NCI-H1048 (cell line): ENCODE results near the gene CSNK1G1.
"Not testable (repeated sequence)": the region's sequence is repeated elsewhere in the genome, so short reads cannot be mapped to it uniquely, and the experiment has no call there.

ENCODE experiments used
- DNase-seq: peaks from one replicate; lab custom pipeline; 2025; lab: John Stamatoyannopoulos, UW

CSNK1G1 gene

GRCh38 chr15:64287953-64288352 lies 68.0 kb downstream of the CSNK1G1 start:
- no peak for DNase-seq

- no peak for DNase-seq
These were observed 69.5 kb downstream of the CSNK1G1 start for GRCh38 chr15:64286473-64286872.

DNA sequence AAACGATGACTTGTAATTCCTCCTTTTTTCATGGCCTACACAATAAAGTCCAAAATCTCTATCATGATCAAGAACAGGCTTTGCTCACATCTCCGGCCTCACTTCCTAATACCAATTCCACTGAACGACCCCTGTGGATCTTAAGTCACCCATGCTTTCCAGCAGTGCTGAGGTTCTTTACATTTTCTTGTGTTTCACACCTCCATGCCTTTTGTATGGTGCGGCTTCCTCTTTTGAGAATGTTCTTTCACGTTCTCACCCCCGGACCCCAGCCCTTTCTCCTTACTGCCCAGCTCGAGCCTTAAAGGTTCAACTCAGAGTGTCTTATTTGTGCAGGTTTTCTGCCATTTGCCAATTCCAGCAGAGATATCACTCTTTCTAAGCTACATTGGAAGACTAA lies 70.1 kb downstream of the CSNK1G1 start:
- no peak for DNase-seq

DNA sequence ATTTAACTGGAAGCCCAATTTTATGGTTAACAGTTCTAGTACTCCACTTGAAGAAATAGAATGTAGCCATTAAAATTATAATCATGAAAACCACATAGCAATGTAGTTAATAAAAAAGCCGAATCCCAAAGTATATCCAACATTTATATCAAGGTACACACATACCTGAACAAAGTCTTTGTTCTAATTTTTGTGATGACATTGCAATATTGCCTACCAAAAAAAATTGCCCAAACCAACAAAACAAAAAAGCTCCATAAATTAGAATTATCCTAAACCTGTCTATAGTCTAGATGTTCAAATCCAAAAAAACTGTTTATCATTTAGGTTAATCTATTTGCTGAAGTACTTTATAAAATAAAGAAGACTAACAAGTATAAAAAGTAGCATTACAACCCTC lies 70.8 kb downstream of the CSNK1G1 start:
- DNase-seq = no peak

DNA sequence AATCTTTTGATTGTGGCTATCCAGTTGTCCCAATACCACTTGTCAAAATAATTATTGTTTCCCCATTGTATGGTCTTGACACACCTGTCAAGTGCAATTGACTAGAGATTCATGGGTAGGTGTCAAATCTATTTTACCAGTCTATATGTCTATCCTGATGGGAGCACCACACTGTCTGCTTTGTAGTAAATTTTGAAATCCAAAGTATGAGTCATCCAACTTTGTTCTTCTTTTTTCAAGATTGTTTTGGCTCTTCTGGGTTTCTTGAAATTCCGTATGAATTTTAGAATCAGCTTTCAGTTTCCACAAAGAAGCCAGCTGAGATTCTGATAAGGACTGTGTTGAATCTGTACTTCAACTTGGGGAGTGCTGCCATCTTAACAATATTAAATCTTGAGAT lies 71.9 kb downstream of the CSNK1G1 start:
- no peak for DNase-seq

GRCh38 chr15:64282701-64283100 lies 73.3 kb downstream of the CSNK1G1 start:
- DNase-seq = no peak

- DNase-seq = no peak
These were observed 76.8 kb downstream of the CSNK1G1 start for GRCh38 chr15:64279131-64279530.

DNA sequence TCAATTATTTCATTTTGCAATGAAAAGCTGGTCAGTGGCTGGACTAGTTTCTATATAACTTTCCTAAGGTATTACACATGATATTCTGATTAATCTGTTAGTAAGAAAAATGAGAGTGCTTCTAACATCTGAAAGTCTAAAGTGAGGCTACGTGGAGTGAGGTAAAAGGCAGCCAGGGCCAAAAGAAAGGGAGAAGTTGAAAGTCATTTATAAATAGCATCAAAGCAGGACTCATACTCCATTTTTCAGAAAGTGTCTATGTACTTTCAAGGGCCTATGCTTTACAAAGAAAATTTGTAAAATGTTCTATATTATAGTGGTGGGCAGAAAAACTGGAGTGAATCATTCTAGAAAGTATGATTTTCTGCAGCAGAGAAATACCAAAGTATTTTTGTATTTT lies 80.0 kb downstream of the CSNK1G1 start:
- no peak for DNase-seq

GRCh38 chr15:64274341-64274950 lies 81.5 kb downstream of the CSNK1G1 start:
- no peak for DNase-seq

DNA sequence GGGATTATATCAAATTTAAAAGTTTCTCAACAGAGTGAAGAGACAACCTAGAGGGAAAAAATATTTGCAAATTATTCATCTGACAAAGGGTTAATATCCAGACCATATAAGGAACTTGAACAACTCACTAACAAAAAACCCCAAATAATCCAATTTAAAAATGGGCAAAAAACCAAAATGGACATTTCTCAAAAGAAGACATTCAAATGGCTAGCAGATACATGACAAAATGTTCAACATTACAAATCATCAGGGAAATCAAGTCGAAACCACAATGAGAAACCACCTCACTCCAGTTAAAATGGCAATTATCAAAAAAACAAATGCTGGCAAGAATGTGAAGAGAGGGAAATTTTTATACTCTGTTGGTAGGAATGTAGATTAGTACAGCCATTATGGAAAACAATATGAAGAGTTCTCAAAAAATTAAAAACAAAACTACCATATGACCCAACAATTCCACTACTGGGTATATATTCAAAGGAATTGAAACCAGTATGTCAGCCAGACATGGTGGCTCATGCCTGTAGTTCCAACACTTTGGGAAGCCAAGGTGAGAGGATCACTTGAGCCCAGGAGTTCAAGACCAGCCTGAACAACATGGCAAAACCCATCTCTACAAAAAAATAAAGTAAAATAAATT lies 88.5 kb downstream of the CSNK1G1 start:
- DNase-seq = no peak

GRCh38 chr15:64265188-64265587 lies 90.8 kb downstream of the CSNK1G1 start:
- DNase-seq = not testable (repeated sequence)

- DNase-seq = no peak
These were observed 91.5 kb downstream of the CSNK1G1 start for GRCh38 chr15:64264502-64264901.

GRCh38 chr15:64263567-64263966 lies 92.4 kb downstream of the CSNK1G1 start:
- no peak for DNase-seq

DNA sequence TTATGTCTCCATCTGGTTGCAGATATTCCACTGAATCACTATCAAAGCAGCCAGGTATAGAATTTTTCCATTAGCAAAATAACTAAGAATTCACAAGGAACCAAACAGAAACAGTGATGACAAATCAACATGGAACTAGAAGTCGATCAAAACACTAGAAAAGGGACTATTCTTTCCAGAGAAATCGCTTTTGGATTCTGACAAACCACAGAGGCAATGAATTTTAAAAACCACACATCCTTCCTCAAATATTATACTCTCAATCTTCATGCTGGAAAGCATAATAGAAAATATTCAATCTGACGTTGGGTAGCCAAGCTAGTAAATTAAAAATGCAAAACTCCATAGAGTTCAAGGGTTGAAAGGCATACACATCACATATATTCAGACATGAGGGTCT lies 99.9 kb downstream of the CSNK1G1 start:
- no peak for DNase-seq

DNA sequence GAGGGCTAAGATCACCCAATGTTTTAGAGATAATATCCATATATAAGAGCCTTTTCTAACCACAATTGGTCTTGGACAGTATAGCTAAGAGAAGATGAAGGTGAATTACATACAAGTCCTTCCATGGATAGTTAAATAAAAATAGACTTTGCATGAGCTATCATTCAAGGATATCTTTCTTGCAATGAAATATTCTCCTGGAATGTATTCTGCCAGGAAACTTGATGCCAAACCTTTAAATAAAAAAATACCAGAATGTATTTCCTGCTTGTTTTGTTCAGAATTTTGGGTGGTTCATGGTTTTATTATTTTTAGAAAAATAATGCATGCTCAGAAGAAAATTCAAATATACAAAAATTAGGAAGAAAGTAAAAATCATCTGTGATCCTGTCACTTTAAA lies 104.3 kb downstream of the CSNK1G1 start:
- DNase-seq = no peak

DNA sequence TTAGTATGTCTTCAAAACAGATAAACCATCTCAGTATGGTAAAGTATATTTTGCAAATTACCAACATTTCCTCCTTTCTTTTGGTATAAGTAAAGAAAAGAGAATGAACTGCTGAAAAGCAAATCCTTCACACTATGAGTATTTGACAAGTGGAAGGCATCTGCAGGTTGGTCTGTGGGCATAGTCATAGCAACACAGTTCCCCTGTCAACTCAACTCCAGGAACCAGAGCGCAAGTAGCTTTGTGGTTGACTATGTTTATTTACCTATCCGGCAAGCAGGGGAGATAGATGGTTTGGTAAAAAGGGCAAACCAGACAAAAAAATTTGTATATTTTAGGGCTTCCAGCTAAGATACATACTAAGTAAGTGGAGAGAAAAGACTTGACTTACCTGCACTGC lies 104.9 kb downstream of the CSNK1G1 start:
- DNase-seq = no peak

DNA sequence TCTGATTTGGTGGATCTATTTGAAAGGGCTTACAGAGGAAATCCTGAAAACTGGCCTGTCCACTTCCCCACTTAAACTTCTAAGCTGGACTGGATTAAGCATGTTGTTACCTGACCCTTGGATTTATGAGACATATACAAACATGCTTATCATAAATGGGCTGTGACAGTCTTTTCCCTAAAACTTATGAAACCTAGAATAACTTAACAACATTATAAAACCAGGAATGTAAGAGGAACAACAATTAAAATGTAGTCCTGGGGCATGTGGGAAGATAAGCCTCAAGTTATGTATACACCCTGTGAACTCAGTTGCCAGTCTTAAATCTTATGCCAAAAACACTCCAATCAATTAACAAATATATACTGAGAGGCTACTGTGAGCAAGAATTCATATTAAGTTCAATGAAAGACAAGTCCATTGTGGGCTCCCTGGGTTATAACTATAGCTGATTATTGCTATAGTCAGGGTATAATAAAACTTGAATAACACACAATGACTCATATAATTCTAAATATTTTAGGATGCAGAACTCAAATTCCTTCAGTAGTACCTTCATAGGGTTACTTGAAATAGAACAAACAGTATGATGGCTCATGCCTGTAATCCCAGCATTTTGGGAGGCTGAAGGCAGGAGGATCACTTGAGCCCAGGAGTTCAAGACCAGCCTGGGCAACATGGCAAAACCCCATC lies 105.9 kb downstream of the CSNK1G1 start:
- no peak for DNase-seq

- no peak for DNase-seq
These were observed 106.6 kb downstream of the CSNK1G1 start for GRCh38 chr15:64249406-64249805.

DNA sequence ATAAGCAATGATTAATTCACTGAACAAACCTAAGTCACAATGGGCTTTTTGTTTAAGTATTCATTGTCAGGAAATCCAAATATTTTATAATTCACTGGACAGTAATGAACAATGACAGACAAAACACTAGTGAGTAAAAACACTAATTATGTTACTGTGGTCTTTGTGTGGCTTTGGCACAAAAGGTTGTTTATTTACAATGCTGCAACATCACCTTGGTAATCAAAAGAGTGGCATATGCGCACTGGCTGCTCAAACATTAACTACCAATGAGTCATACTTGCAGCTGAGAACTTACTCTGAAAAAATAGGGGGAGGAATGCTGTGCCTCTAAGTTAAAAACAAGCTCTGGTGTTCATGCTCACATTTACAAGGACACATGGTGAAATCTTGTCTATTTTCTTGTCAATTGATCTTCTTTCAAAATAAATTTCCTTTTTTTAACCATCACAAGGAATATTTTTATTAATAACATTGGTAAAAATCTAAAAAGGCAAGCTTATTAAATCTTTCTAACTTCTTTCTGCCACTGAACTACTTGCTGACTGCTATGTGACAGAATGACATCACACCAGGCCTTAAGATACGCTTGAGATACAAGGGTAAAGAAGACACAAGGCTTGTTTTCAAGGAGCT lies 107.9 kb downstream of the CSNK1G1 start:
- DNase-seq = no peak

- no peak for DNase-seq
These were observed 108.5 kb downstream of the CSNK1G1 start for GRCh38 chr15:64247535-64247905.

- no peak for DNase-seq
These were observed 109.4 kb downstream of the CSNK1G1 start for GRCh38 chr15:64246364-64247189.

- DNase-seq = no peak
These were observed 110.6 kb downstream of the CSNK1G1 start for GRCh38 chr15:64245405-64245804.
